NCI-H748 treated with DMSO at 0.1 percent for 48 hours (cell line): ENCODE data around the gene ZGPAT.

Experiments used
- DNase-seq: peaks from one replicate; lab custom pipeline; 2025; lab: John Stamatoyannopoulos, UW

Gene ZGPAT

DNA sequence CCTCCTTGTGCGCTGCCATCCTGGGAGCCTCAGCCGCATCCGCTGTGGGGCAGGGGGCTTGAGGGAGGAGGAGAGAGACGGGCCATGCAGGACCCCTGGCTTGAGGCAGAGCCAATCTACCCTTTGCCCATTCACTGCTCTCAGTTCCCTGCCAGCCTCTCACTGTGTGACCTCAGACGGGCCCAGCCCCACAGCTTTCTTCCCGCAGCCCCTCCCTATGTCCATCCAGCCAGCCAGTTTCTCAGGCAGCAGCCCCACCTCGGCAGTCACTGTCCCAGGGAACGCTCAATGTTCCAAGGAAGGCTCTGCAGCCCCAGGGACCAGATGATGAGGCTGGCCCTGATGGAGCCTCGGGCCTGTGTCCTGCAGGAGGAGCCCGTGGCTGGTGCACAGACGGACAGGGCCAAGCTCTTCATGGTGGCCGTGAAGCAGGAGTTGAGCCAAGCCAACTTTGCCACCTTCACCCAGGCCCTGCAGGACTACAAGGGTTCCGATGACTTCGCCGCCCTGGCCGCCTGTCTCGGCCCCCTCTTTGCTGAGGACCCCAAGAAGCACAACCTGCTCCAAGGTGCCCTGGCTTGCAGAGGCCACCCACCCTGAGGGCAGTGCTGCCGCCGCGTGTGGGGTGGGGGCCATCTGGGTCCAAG, 15.3 kb upstream of the ZGPAT start:
- DNase-seq, result no peak

DNA sequence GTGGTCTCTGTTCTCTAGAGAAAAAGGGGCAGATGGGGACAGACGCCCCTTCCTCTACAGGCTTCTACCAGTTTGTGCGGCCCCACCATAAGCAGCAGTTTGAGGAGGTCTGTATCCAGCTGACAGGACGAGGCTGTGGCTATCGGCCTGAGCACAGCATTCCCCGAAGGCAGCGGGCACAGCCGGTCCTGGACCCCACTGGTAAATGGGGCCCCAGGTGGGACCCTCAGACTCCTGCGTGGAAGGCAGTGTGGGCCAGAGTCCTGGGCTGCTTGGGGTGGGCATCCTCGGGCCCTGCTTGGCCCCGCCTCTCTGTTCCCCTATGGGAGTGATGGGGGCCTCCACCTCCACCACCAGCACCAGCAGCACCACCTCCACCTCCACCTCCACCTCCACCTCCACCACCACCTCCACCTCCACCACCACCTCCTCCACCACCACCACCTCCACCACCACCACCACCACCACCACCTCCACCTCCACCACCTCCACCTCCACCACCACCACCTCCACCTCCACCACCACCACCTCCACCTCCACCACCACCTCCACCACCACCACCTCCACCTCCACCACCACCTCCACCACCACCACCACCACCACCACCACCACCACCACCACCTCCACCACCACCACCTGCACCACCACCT, 14.6 kb upstream of the ZGPAT start:
- DNase-seq, result no peak

DNA sequence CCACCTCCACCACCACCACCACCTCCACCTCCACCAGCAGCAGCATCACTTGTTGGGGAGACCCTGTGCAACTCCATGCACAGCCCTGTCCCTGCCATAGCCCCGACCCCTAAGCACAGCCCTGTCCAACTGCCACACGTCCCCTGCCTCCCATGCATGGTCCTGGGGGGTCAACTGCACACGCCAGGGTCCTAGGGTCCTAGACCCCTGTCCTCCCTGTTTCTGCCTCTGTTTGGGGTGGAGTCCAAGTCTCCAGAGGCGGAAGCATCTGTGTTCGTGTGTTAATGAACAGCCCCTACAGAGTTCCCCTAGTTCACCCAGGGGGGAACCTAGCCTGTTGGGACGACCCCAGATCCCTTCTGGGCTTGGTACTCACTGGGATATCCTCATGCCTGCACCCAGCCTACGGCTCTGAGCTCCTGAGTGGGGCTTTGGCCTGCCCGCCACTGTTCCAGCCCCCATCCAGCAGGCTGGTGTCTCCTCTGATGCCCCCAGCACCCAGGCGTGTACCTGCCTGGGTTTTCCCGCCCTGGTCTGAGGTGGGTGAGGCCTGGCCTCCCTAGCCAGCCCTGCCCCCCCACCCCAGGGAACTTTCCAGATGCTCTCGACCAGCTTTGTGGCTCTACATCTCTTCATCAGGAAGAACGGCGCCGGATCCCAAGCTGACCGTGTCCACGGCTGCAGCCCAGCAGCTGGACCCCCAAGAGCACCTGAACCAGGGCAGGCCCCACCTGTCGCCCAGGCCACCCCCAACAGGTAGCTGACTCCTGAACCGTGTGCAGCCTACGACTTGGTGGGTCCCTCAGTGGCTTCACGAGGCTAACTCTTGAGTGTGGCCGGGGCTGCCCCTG, 13.9 kb upstream of the ZGPAT start:
- DNase-seq, result no peak

DNA sequence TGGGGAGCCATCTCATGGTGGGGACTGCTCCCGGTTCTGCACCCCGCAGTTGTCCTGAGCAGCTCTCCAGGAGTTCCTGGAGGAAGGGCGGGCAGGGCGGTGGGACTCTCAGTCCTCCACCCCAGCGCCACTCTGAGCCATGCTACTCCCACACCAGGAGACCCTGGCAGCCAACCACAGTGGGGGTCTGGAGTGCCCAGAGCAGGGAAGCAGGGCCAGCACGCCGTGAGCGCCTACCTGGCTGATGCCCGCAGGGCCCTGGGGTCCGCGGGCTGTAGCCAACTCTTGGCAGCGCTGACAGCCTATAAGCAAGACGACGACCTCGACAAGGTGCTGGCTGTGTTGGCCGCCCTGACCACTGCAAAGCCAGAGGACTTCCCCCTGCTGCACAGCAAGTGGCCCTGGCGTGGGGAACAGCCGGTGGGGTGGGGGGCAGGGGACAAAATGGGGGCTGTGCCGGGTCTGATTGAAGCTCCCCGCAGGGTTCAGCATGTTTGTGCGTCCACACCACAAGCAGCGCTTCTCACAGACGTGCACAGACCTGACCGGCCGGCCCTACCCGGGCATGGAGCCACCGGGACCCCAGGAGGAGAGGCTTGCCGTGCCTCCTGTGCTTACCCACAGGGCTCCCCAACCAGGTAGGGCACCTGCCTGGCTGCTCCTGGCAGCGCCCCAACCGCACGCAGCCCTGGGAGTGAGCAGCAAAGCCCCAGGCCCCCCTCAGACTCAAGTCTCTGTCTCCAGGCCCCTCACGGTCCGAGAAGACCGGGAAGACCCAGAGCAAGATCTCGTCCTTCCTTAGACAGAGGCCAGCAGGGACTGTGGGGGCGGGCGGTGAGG, 13.0 kb upstream of the ZGPAT start:
- DNase-seq, result no peak

DNA sequence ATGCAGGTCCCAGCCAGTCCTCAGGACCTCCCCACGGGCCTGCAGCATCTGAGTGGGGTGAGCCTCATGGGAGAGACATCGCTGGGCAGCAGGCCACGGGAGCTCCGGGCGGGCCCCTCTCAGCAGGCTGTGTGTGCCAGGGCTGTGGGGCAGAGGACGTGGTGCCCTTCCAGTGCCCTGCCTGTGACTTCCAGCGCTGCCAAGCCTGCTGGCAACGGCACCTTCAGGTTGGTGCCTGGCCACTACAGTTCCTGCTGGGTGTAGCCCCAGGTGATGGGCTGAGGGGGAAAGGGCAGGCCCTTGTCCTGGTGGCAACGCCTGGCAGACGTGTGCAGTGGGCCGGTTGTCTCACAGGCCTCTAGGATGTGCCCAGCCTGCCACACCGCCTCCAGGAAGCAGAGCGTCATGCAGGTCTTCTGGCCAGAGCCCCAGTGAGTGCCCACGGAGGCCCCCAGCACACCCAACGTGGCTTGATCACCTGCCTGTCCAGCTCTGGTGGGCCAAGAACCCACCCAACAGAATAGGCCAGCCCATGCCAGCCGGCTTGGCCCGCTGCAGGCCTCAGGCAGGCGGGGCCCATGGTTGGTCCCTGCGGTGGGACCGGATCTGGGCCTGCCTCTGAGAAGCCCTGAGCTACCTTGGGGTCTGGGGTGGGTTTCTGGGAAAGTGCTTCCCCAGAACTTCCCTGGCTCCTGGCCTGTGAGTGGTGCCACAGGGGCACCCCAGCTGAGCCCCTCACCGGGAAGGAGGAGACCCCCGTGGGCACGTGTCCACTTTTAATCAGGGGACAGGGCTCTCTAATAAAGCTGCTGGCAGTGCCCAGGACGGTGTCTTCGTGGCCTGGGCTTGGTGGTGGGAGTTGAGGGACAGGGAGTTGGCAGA, 12.2 kb upstream of the ZGPAT start:
- no peak for DNase-seq

DNA sequence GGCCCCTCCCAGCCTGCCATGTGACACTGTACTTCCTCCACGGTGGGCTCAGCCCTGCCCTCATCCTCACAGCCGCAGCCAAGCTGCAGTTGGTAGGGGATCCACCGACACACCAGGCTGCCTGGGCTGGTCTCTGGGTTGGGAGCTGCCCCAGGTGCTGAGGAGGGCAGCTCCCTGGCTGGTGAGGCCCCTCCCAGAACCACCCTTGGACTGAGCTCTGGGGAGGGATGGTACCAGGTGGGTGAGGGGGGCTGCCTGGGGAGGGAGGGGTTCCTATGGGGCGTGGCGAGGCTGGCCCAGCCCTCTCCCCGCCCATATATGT, 11.6 kb upstream of the ZGPAT start:
- no peak for DNase-seq

DNA sequence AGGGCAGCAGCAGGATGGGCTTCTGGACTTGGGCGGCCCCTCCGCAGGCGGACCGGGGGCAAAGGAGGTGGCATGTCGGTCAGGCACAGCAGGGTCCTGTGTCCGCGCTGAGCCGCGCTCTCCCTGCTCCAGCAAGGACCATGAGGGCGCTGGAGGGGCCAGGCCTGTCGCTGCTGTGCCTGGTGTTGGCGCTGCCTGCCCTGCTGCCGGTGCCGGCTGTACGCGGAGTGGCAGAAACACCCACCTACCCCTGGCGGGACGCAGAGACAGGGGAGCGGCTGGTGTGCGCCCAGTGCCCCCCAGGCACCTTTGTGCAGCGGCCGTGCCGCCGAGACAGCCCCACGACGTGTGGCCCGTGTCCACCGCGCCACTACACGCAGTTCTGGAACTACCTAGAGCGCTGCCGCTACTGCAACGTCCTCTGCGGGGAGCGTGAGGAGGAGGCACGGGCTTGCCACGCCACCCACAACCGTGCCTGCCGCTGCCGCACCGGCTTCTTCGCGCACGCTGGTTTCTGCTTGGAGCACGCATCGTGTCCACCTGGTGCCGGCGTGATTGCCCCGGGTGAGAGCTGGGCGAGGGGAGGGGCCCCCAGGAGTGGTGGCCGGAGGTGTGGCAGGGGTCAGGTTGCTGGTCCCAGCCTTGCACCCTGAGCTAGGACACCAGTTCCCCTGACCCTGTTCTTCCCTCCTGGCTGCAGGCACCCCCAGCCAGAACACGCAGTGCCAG, 11.0 kb upstream of the ZGPAT start, which contains the start of gene TNFRSF6B:
Gene TNFRSF6B, plus strand, starts transcription at position 25 of the 729 bp plus-strand sequence. Its CDS starts 116 bp downstream, at position 141.
- DNase-seq, result no peak

DNA sequence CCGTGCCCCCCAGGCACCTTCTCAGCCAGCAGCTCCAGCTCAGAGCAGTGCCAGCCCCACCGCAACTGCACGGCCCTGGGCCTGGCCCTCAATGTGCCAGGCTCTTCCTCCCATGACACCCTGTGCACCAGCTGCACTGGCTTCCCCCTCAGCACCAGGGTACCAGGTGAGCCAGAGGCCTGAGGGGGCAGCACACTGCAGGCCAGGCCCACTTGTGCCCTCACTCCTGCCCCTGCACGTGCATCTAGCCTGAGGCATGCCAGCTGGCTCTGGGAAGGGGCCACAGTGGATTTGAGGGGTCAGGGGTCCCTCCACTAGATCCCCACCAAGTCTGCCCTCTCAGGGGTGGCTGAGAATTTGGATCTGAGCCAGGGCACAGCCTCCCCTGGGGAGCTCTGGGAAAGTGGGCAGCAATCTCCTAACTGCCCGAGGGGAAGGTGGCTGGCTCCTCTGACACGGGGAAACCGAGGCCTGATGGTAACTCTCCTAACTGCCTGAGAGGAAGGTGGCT, 10.4 kb upstream of the ZGPAT start:
- DNase-seq, result no peak

DNA sequence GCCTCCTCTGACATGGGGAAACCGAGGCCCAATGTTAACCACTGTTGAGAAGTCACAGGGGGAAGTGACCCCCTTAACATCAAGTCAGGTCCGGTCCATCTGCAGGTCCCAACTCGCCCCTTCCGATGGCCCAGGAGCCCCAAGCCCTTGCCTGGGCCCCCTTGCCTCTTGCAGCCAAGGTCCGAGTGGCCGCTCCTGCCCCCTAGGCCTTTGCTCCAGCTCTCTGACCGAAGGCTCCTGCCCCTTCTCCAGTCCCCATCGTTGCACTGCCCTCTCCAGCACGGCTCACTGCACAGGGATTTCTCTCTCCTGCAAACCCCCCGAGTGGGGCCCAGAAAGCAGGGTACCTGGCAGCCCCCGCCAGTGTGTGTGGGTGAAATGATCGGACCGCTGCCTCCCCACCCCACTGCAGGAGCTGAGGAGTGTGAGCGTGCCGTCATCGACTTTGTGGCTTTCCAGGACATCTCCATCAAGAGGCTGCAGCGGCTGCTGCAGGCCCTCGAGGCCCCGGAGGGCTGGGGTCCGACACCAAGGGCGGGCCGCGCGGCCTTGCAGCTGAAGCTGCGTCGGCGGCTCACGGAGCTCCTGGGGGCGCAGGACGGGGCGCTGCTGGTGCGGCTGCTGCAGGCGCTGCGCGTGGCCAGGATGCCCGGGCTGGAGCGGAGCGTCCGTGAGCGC, 9.8 kb upstream of the ZGPAT start:
- no peak for DNase-seq

DNA sequence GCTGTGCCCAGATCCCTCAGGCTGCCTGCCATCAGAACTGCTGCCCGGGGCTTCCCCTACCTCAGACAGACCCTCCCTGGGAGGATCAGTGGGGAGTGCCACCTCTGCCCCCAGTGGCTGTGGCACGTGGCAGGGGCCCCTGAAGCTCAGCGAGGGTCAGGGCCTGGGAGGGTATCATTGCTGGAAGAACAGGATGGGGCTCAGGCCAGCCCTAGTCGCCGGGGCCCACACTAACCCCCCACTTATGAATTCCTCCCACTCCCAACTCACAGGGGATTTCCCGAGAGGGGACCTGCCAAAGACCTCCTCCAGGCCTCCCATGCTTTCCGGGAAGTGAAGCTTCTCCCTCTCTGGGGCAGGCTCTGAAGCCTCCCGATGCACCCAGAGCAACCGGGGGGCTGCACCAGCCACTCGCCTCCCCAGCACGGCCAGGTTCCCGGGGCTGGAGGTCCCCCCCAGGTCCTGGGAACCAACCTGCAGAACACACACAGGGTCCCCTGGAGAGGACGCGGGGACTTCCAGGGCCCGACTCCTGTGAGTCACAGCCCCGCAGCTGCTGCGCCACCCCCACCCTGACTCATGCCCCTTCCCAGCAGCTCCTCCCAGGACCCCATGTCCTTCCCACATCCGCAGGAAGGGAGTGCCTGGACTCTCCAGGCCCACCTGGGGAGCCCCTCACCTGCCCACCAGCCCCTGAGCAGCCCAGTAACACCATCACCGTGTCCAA, 8.9 kb upstream of the ZGPAT start:
- no peak for DNase-seq

DNA sequence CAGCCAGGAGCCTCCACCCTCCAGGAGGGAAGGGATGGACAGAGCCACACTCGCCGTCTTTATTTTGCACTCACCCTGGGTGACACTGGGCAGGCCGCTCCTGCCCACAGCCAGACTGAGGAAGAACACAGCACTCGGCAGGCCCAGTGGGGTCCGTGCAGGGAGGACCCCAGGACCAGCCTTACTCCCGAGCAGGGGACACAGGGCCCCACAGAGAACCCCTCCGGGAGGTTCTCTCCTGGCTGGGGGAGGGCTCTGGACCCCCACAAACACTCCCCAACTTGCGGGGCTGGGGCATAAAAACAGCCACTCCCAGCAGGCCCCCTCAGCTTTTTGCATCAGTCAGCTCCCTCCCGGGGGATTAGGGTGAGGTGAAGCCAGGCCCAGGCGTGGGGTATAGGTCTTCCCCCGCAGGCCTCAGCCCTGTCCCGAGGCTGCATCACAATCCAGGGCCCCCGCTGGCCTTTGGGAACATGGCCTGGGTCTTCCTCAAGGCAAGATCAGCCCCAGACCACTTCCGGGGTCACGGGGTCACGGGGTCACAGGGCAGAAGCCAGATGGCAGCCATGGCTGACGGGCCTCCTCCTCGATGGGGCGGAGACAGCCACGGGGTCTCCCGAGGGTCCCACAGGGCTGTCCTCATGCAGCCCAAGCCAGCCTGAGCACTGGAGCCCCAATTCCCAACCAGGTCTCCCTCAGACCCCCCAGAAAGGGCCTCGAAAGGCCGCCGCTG, 8.2 kb upstream of the ZGPAT start:
- no peak for DNase-seq

DNA sequence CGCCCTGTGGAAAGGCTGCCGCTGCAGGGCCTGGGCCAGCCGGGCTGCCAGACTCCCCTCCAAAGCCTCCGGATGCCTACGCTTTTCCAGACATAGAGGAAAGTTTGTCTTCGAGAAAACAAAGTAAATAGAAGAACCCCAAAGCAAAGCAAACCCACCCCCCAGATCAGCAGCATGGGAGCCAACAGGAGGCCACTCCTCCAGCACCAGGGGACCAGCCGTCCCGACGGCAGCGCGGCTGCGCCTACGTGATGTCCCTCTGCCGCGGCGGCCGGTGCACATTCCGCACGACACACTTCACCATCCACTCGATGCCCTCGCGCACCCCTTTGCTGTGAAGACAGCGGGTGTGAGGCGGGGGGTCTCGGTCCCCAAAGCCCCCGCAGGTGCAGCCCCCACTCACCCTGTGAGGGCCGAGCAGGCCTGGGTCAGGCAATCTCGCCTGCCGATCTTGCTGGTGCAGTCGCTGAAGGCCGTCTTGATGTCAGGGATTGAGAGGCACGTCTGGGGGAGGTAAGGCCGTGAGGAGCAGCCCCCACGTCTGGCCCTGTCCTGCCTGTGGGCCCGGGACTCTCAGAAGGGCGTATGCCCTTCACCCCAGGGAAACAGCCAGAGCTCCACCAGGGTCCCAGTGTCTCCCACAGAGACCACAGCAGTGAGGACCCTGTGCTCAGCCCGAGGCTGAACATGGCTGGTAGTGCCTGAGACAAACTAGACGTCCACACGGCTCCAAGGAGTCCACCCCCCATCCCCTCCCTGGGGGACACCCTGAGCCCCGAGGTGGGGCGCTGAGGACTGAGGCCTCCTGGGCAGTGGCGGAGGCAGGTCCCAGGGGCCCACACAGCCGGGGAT, 7.4 kb upstream of the ZGPAT start:
- DNase-seq, result no peak

DNA sequence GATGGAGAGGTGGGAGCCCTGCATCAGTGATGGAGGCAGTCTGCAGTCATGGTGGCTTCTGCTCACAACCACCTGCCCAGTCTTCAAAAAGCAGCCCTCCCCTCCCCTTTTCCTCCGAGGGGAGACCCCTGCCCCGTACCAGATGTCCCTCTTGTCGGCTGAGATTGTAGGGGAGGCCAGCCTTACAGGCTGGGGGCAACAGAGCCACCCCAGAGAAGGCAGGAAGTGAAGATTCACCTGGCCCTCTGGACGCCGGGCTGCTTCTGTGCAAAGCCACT, 6.8 kb upstream of the ZGPAT start:
- no peak for DNase-seq

DNA sequence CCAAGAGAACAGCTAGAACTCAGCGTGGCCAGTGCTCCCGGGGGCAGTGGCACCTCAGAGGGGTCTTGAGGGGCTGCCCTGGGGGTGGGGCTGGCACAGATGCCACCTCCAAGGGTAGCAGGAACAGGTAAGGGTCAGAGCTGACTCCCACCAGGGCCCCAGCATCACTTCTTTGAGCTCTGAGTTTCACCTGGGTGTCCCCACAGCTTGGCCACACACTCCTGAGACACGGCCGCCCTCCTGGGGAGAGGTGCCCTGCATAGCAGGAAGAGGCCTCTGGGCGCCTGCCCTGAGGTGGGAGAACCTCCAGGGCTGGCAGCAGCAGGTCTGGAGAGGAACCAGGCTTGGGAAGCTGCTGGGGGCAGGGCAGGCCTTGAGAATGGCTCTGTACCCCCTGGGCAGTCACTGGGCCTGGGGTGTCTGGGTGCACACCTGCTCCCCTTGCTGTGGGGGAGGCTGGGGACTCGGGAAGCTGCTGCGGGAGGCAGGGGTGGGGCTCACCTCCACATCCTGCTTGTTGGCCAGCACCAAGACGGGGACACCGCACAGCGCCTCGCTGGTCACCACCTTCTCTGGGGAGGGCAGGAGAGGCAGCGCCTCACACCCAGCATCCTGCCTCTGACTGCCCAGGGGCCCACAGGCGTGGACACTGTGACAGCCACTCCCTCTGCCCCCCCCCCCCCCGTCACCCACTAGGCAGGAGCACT, 6.4 kb upstream of the ZGPAT start:
- no peak for DNase-seq

DNA sequence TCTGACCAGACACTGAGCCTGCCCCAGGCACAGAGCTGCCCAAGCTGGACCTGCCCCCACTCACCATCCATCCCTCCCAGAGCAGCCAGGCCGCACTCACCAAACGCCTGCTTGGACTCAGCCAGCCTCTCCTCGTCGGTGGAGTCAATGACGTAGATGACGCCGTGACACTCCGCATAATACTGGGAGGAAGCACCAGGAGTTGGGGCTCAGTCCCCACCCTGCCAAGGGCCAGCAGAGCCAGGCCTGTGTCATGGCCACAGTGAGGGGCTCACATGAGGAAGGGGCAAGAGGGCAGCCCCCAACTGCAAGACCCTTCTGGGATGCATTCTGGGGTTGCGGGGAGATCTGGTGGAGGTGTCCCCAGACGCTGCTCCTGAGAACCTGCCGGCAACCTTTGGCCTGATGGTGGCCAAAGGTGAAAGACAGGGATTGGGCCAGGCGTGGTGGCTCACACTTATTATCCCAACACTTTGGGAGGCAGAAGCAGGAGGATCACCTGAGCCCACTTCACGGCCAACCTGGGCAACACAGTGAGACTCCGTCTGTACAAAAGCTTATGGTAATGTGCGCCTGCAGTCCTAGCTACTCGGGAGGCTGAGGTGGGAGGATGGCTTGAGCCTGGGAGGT, 5.7 kb upstream of the ZGPAT start:
- no peak for DNase-seq

DNA sequence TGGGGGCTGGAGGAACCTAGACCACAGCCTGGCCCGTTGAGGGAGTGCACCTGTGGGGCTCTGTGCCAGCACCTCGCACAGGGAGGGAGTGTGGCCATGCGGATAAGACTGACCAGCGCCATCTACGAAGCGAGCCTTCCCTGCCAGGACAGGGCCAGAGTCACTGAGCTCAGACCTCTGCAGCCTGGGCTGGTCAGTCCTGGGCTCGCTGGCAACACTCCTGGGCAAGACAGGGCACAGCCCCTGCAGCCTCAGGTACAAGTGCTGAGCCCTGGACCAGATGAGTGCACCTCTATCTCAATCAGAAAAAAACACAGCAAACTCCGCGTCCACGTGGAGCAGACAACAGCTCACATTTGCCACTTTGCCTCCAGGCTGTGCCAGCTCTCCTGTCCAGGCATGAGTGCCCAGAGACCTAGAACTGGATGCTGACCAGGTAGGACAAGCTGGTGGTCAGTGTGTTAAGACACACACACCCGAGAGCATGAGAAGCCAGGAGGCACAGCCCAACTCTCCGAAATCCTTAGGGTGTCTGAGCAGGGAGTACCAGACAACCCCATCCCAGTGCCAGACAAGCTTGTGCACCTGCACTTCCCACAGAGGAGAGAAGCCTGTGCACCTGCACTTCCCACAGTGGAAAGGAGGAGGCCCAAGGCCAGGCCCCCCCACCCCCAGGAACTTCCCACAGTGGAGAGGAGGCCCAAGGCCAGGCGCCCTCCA, 4.9 kb upstream of the ZGPAT start:
- no peak for DNase-seq
